ENCODE data around the gene UBLCP1.

DNA sequence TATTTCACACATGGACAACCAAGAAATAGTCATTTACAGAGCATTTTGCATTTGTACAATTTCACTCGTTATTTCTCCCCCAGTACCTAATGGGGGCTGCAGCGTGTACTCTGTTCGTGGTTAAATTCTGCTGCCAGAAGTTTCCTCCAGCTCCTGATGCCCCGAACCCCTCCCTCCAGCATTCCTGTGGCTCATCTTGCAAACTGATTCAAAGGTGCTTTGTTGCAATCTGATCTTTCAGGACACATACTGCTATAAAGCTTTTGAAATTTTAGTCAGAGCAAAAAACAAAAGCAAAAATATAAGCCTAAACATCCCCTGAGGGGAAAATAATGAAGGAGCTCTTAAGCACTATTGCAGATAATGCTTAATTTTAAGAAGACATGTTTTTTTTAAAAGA lies 27.7 kb downstream of the UBLCP1 start:
- TF ChIP-seq, protein P1, sequence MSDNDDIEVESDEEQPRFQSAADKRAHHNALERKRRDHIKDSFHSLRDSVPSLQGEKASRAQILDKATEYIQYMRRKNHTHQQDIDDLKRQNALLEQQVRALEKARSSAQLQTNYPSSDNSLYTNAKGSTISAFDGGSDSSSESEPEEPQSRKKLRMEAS (IDR thresholded peaks at IDR 0.05): no peak
- TF ChIP-seq EGR1 (IDR thresholded peaks at IDR 0.05): no peak
- TF ChIP-seq FOXM1 (IDR thresholded peaks at IDR 0.05; ENCODE audit: borderline replicate concordance, low read depth): no peak
- no peak for TF ChIP-seq CEBPB (IDR thresholded peaks at IDR 0.05)

Data from Ishikawa (cell line).